OCI-LY7 (cell line): ENCODE data around the gene CFAP73. TPM values are rescaled to one million over a fixed set of nuclear protein-coding genes. Genes with fewer than 3 reads are reported as not detected.
A peak's percentile ranks its signal among the peaks of the same experiment; 100 is the strongest.

Experiments used
- BruUV-seq: library from RNA; stranded (reverse); fragments of 400-500 nt; replicated peaks from 2 replicates; lab custom pipeline; 2021; lab: Mats Ljungman, UMichigan
- CTCF ChIA-PET: fragments of 300-600 bp; sonication (Branson Sonifier 250); formaldehyde crosslinking; loops from one replicate; lab custom pipeline; 2022; ENCODE audit warnings: antibody characterized with exemption; ENCODE audit not compliant: unreplicated experiment; lab: Charles Lee
- POLR2A ChIA-PET: fragments of 300-600 bp; sonication (Branson Sonifier 250); formaldehyde crosslinking; loops from one replicate; lab custom pipeline; 2022; ENCODE audit warnings: antibody characterized with exemption; lab: Charles Lee
- DNase-seq: peaks from one replicate; pipeline ENCODE4 v3.0.0-alpha.2; 2015; ENCODE audit warnings: low spot score
- H2AFZ ChIP-seq: fragments of 200-600 bp; sonication (generic), shearing (Covaris generic); 2 replicates; pipeline ENCODE4 v1.6.1; 2014; ENCODE audit warnings: mild to moderate bottlenecking, antibody characterized with exemption, low read length, moderate library complexity
- H3K27ac ChIP-seq: fragments of 200-600 bp; sonication (generic); 2 replicates; pipeline ENCODE4 v1.5.1; 2014; ENCODE audit warnings: mixed run types, low read depth, mild to moderate bottlenecking, moderate library complexity, low read length, inconsistent platforms; ENCODE audit not compliant: poor library complexity, severe bottlenecking
- H3K36me3 ChIP-seq: fragments of 200-600 bp; sonication (generic); 2 replicates; pipeline ENCODE4 v1.6.1; 2014; ENCODE audit warnings: mild to moderate bottlenecking, antibody characterized with exemption, low read length, moderate library complexity, mixed read lengths; ENCODE audit not compliant: insufficient read depth
- H3K4me1 ChIP-seq: fragments of 200-600 bp; sonication (generic); 2 replicates; pipeline ENCODE4 v1.5.1; 2014; ENCODE audit warnings: mild to moderate bottlenecking, low read length; ENCODE audit not compliant: insufficient read depth, poor library complexity, severe bottlenecking
- H3K4me2 ChIP-seq: fragments of 200-600 bp; sonication (generic); 2 replicates; pipeline ENCODE4 v1.6.1; 2014; ENCODE audit warnings: mild to moderate bottlenecking, low read length
- H3K4me3 ChIP-seq: fragments of 200-600 bp; sonication (generic); 2 replicates; pipeline ENCODE4 v1.5.1; 2014; ENCODE audit warnings: mild to moderate bottlenecking, low read depth, low read length; ENCODE audit not compliant: poor library complexity, severe bottlenecking
- H3K79me2 ChIP-seq: fragments of 200-600 bp; sonication (generic); 2 replicates; pipeline ENCODE4 v1.6.1; 2016; ENCODE audit warnings: low read depth, mild to moderate bottlenecking, low read length, moderate library complexity, mixed read lengths; ENCODE audit not compliant: insufficient read depth
- H3K9me2 ChIP-seq: fragments of 200-600 bp; sonication (generic); 2 replicates; pipeline ENCODE4 v1.6.1; 2016; ENCODE audit warnings: mild to moderate bottlenecking, low read length, mixed read lengths; ENCODE audit not compliant: insufficient read depth
- H3K9me3 ChIP-seq: fragments of 200-600 bp; sonication (generic); 2 replicates; pipeline ENCODE4 v1.6.1; 2014; ENCODE audit warnings: mild to moderate bottlenecking, mixed run types, low read length, mixed read lengths
- H4K20me1 ChIP-seq: fragments of 200-600 bp; sonication (generic); 2 replicates; pipeline ENCODE4 v1.6.1; 2014; ENCODE audit warnings: mild to moderate bottlenecking, antibody characterized with exemption, low read length, moderate library complexity, mixed read lengths; ENCODE audit not compliant: insufficient read depth
- EZH2phosphoT487 ChIP-seq: fragments of 200-600 bp; sonication (generic); IDR thresholded peaks from 2 replicates; pipeline ENCODE4 v1.6.1; 2018; ENCODE audit warnings: low read depth, borderline replicate concordance, mild to moderate bottlenecking, mixed run types, antibody characterized with exemption, low read length, moderate library complexity, mixed read lengths
- intact Hi-C: fragments of 100-400 bp; cut with micrococcal nuclease; formaldehyde crosslinking; loops from one replicate; pipeline ENCODE4 v1.10.0; 2022; ENCODE audit not compliant: unreplicated experiment
- total RNA-seq, 2 experiments: library from RNA; depleted of rRNA in 1 of 2; stranded (reverse); fragments of >200 nt in 1 of 2; shearing (Covaris generic) in 1 of 2; gene quantifications; 2 replicates each; pipeline ENCODE4 v1.2.3, GENCODE V29; 2014 to 2022
- TF ChIP-seq, protein P1 (sequence below): fragments of 200-600 bp; sonication (generic); conservative IDR thresholded peaks from 2 replicates; pipeline ENCODE4 v1.5.1; 2014; ENCODE audit warnings: mild to moderate bottlenecking, antibody characterized with exemption, low read length, moderate library complexity, mixed read lengths

The CFAP73 gene
- total RNA-seq, 2 experiments from 2014 or later = 26.9 to 37.4 TPM

DNA sequence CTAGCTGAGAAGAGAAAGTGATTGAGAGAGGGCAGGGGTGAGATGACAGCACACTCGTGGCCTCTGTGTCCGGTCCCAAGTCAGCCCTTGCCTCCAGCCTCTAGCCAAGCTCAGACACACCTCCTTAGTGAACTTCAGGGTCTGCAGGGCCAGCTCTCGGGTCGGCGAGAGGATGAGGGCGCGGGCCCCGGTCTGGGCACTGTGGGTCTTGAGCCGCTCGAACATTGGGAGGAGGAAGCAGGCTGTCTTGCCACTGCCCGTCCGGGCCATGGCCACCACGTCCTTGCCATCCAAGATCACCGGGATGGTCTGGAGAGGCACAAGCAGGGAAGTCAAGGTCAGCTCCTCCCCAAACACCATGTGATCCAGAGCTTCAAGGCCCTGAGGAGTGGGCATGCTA lies 29.5 kb downstream of the CFAP73 start:
- H3K36me3 ChIP-seq = peaks cover 89% of the 10 kb centered on the region
- no peak overlapping the region for H3K4me2 ChIP-seq
- TF ChIP-seq, protein P1, sequence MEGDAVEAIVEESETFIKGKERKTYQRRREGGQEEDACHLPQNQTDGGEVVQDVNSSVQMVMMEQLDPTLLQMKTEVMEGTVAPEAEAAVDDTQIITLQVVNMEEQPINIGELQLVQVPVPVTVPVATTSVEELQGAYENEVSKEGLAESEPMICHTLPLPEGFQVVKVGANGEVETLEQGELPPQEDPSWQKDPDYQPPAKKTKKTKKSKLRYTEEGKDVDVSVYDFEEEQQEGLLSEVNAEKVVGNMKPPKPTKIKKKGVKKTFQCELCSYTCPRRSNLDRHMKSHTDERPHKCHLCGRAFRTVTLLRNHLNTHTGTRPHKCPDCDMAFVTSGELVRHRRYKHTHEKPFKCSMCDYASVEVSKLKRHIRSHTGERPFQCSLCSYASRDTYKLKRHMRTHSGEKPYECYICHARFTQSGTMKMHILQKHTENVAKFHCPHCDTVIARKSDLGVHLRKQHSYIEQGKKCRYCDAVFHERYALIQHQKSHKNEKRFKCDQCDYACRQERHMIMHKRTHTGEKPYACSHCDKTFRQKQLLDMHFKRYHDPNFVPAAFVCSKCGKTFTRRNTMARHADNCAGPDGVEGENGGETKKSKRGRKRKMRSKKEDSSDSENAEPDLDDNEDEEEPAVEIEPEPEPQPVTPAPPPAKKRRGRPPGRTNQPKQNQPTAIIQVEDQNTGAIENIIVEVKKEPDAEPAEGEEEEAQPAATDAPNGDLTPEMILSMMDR = no peak
- TF ChIP-seq EZH2phosphoT487 = no peak
- H3K79me2 ChIP-seq = peaks cover 35% of the 10 kb centered on the region
- intact Hi-C loops = no loop called here
- DNase-seq = no peak
- H3K4me3 ChIP-seq = no peak overlapping the region
- no peak overlapping the region for H3K27ac ChIP-seq
- CTCF ChIA-PET = no interaction called here
- no peaks in the 10 kb centered on the region for H4K20me1 ChIP-seq
- H2AFZ ChIP-seq = no peak overlapping the region
- POLR2A ChIA-PET = interaction anchor here (0.7 kb wide), 1 partner anchor 124 kb away, joined by 3 read pairs; no protein-coding TSS in a partner anchor
- no peaks in the 10 kb centered on the region for H3K9me2 ChIP-seq
- no TSS peak for BruUV-seq
- H3K9me3 ChIP-seq = no peaks in the 10 kb centered on the region
- H3K4me1 ChIP-seq = peaks cover 38% of the 10 kb centered on the region

DNA sequence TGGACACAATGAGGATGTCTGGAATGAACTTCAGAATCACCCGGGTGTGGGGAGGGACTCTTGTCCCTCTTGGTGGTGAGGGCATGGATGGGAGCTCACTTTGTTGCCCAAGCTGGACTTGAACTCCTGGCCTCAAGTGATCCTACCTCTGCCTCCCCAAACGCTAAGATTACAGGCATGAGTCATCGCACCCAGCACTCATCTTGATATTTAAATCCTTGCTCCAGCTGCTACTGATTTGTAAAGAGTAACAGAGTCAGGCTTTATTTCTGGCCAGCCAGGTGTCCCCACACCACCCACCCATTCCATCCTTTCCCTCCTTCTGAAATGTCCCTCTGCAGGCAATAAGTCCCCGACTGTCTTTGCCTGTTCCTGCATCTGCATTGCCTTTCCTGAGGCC lies 30.8 kb downstream of the CFAP73 start:
- no peak for DNase-seq
- Histone ChIP-seq H3K27ac (no peak overlapping the region), H2AFZ (no peak overlapping the region), H3K4me2 (no peak overlapping the region), H3K4me1 (peaks cover 24% of the 10 kb centered on the region), H4K20me1 (no peaks in the 10 kb centered on the region), H3K9me3 (no peaks in the 10 kb centered on the region), H3K36me3 (peaks cover 76% of the 10 kb centered on the region), H3K79me2 (peaks cover 42% of the 10 kb centered on the region), H3K4me3 (no peak overlapping the region), H3K9me2 (no peaks in the 10 kb centered on the region)
- TF ChIP-seq EZH2phosphoT487 = no peak
- TF ChIP-seq, protein P1 = no peak
- no TSS peak for BruUV-seq
- ChIA-PET CTCF (no interaction called here), POLR2A (no interaction called here)
- intact Hi-C loops = no loop called here

DNA sequence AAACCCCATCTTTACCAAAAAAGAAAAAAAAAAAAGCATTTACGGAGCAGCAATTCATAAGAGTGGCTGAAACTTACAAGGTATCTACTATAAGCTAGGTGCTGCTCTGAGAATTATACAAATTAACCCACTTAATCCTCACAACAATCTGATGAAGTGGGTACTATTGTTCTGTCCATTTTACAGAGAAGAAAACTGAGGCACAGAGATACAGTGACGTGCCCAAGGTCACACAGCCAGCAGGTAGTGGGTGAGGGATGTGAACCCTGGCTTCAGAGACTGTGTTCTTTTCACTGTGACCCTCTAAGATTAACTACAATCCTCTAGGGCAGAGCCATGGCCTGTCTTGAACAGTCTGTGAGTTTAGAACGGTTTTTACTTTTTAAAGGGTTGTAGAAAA lies 32.5 kb downstream of the CFAP73 start:
- ChIA-PET CTCF (no interaction called here), POLR2A (interaction anchor here (0.6 to 0.9 kb wide), 4 partner anchors 42 to 162 kb away, joined by 3 read pairs; no protein-coding TSS in a partner anchor)
- Histone ChIP-seq H3K4me3 (peak overlapping the region; percentile 2), H3K4me2 (peak overlapping the region; percentile 92), H4K20me1 (peaks cover 5% of the 10 kb centered on the region; the same call in 1 of the 2 replicates), H3K9me2 (no peaks in the 10 kb centered on the region), H3K36me3 (peaks cover 68% of the 10 kb centered on the region), H3K27ac (peak overlapping the region; percentile 41), H3K79me2 (peaks cover 57% of the 10 kb centered on the region), H3K4me1 (peaks cover 29% of the 10 kb centered on the region), H2AFZ (no peak overlapping the region), H3K9me3 (no peaks in the 10 kb centered on the region)
- no peak for TF ChIP-seq EZH2phosphoT487
- TF ChIP-seq, protein P1 = no peak
- intact Hi-C loops = no loop called here
- BruUV-seq = no TSS peak
- DNase-seq = no peak
